GM21528 (cell line): ENCODE data around the gene PHACTR4.
"Not testable (repeated sequence)": the region's sequence is repeated elsewhere in the genome, so short reads cannot be mapped to it uniquely, and the experiment has no call there.

Experiments
- ATAC-seq: cut with Tn5 transposase; IDR thresholded peaks from one replicate; pipeline ENCODE4 v1.9.1; 2021; ENCODE audit warnings: mild to moderate bottlenecking, moderate library complexity; ENCODE audit not compliant: unreplicated experiment, low FRiP score

The PHACTR4 gene

DNA sequence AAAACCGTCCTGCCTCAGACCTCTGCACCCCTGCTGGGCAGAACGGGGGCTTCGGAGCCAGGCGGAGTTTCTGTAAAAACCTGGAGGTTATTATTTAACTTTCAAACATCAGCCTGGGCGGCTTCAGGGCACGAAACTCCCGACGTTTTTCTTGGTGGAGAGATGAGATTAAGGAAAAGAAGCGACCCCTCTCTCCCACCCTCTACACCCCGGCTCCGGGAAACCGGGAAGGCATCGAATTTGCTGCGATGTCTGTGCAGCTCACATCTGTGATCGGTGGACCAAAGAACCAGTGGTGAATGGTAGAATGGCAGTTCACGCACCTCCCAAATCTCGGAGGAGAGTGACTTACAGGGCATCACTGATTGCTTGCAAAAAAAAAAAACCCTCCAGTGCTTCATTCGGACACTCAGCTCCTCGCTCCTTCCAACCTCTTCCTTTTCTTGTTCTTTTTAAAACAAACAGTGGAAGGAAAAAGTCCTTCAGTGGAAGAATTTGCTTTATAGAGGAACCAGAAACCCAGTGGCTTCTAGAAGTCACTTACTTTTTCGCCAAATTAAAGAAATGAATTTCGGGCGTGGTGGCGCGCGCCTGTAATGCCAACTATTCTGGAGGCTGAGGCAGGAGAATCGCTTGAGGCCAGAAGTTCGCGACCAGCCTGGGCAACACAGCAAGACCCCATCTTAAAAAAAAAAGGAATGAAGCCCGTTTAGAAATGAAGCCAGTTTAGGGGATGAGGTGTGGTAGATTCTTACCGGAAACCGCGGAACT is 884 bp downstream of the PHACTR4 start:
- no peak for ATAC-seq

DNA sequence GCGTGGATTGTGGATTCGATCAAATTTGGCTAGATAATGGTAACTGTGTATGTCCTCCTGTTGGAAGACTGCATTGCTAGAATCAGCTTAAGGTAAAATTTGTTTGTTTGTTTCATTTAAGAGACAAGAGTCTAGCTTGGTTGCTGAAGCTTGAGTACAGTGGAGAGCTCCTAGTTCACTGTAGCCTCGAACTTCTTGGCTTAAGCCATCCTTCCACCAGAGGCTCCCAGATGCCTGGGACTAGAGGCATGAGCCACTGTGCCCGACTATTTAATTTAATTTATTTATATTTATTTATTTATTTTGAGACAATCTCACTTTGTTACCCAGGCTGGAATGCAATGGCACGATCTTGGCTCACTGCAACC is 1.5 kb downstream of the PHACTR4 start:
- ATAC-seq, result no peak

DNA sequence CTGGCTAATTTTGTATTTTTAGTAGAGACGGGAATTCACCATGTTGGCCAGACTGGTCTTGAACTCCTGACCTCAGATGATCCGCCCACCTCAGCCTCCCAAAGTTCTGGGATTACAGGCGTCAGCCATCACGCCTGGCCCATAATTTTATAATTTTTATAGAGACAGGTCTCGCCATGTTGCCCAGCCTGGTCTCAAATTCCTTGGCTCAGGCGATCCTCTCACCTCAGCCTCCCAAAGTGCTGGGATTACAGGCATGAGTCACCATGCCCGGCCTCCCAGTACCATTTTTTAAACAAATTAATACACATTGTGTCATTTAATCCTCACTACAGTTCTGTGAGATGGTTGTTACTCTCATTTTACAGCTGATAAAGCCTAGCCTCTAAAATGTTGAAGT is 3.9 kb downstream of the PHACTR4 start:
- not testable (repeated sequence) for ATAC-seq

DNA sequence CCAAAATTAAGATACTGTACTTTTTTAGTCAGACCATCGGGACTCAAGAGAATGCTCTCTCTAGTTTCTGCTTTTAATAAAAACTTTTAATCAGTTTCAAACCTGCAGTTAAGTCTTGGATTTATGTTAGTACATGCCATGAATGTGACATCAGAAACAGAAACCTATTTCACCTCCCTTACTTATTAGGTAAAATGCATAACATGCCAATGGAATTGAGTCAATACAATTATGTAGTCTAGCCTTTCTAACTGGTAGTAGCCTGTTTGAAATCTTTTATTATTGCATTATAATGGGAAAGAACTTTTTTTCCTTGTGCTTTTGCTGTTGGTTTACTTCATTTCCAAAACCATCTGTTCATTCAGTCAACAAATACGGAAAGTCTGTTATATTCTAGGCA is 4.8 kb downstream of the PHACTR4 start:
- no peak for ATAC-seq

DNA sequence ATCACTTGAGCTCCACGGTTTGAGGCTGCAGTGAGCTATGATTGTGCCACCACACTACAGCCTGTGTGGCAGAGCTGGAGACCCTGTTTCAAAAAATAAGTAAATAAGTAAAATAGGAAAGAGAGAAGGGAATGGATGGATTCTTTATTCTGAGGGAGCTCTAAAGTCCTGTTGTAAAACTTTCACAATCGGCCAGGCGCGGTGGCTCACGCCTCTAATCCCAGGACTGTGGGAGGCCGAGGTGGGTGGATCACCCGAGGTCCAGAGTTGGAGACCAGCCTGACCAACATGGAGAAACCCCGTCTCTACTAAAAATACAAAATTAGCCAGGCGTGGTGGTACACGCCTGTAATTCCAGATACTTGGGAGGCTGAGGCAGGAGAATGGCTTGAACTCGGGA is 6.1 kb downstream of the PHACTR4 start:
- not testable (repeated sequence) for ATAC-seq

DNA sequence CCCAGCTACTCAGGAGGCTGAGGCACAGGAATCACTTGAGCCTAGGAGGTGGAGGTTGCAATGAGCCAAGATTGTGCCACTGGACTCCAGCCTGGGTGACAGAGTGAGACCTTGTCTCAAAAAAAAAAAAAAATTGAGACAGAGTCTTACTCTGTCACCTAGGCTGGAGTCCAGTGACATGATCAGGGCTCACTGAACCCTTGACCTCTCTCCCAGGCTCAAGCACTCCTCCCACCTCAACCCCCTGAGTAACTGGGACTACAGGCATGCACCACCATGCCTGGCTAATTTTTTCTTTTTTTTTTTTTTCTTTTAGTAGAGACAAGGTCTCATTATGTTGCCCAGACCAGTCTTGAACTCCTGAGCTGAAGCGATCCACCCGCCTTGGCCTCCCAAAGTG is 6.7 kb downstream of the PHACTR4 start:
- not testable (repeated sequence) for ATAC-seq

DNA sequence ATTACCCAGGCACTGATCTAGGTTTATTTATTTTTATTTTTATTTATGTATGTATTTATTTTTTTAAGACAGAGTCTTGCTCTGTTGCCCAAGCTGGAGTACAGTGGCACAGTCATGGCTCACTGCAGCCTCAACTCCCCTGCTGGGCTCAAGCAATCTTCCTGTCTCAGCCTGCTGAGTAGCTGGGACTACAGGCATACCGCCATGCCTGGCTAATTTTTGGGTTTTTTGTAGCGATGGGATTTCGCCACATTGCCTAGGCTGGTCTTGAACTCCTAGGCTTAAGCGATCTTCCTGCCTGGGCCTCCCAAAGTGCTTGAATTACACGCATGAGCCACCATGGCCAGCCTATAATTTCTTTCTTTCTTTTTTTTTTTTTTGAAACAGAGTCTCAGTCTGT is 9.4 kb downstream of the PHACTR4 start:
- ATAC-seq, result no peak

DNA sequence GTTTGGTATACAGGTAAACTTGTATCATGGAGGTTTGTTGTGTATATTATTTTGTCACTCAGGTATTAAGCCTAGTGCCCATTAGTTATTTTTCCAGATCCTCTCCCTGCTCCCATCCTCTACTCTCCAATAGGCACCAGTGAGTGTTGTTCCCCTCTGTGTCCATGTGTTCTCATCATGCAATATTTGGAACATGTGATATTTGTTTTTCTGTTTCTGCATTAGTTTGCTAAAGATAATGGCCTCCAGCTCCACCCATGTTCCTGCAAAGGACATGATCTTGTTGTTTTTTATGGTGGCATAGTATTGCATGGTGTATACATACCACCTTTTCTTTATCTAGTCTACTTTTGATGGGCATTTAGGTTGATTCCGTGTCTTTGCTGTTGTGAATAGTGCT is 10.9 kb downstream of the PHACTR4 start:
- ATAC-seq, result no peak

DNA sequence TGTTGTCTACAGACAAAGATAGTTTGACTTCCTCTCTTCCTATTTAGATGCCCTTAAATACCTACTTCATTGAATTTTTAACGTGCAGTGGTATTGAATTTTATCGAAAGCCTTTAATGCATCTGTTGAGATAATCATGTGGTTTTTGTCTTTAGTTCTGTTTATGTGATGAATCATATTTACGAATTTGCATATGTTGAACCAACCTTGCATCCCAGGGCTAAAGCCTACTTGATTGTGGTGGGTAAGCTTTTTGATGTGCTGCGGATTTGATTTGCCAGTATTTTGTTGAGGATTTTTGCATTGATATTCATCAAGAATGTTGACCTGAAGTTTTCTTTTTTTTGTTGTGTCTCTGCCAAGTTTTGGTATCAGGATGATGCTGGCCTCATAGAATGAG is 14.2 kb downstream of the PHACTR4 start:
- not testable (repeated sequence) for ATAC-seq

DNA sequence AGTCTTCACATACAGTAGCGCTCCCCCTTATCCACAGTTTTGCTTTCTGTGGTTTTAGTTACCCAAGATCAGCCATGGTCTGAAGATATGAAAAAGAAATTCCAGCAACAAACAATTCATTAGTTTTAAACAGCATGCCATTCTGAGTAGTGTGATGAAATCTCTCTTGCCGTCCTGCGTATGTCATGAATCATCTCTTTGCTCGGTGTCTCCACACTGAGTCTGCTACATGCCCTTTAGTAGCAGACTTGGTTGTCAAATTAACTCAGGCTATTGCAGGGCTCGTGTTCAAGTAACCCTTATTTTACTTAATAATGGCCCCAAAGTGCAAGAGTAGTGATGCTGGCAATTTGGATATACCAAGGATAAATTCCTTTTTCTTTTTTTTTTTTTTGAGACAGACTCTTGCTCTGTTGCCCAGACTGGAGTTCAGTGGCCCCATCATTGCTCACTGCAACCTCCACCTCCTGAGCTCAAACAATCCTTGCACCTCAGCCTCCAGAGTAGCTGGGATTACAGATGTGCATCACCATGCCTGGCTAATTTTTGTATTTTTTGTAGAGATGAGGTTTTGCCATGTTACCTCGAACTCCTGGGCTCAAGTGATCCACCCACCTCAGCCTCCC is 22.6 kb downstream of the PHACTR4 start:
- no peak for ATAC-seq

DNA sequence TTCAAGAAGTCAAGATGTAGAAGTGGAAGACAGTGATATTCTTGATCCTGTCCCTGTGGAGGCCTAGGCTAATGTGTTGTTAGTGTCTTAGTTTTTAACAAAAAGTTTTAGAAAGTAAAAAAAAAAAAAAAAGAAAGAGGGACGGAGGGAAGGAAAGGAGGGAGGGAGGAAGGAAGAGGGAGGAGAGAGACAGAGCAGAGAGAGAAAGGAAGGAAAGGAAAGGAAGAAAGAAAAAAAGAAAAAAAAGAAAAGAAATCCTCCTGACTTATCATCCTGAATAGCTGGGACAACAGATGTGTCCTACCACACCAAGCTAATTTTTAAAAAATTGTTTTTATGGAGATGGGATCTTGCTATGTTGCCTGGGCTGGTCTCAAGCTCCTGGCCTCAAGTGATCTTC is 24.6 kb downstream of the PHACTR4 start:
- no peak for ATAC-seq

DNA sequence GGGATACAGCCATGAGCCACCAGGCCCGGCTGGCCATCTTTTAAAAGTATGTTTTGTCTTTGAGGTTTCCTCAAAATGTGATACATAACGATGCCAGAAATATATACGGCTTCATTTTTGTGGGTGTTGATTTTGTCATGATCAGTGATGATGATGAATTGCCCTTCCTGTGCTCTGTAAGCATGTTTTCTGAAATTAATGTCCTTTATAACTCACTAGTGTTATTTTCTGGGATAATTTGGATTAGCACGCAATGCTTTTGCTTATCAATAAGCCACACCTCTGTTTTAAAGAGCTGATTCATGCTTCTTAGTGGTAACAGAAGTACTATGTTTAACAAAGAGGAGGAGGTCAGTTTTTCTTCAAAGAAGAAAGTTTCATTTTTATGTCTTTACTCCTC is 25.6 kb downstream of the PHACTR4 start:
- no peak for ATAC-seq

DNA sequence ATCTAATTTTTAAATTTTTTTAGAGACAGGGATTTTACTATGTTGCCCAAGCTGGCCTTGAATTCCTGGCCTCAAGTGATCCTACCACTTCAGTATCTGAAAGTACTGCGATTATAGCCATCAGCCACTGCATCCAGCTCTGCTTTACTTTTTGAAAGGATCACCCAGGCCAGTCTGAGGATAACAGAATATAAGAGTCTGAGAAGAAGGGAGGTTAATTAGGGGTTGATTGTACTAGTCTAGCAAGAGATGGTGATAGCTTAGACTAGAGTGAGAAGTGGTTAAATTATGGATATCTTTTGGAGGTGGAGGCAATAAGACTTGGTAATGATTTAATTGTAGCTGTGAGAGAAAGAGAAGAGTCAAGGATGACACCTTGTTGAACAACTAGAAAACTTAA is 32.2 kb downstream of the PHACTR4 start:
- no peak for ATAC-seq

DNA sequence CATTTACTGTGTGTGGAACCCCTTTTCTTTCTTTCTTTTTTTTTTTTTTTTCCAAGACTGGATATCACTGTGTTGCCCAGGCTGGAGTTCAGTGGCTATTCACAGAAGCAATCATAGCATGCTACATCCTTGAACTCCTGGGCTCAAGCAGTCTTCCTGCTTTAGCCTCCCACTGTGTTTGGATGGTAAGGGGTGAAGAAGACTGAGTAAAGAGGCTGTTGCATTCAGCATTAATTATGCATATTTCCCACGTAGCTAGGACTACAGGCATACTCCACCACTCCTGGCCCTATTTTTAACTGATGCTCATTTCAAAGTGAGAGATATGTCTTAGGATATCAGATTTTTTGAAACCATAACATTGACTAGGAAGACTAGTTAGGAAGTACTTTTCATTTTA is 39.5 kb downstream of the PHACTR4 start:
- no peak for ATAC-seq

DNA sequence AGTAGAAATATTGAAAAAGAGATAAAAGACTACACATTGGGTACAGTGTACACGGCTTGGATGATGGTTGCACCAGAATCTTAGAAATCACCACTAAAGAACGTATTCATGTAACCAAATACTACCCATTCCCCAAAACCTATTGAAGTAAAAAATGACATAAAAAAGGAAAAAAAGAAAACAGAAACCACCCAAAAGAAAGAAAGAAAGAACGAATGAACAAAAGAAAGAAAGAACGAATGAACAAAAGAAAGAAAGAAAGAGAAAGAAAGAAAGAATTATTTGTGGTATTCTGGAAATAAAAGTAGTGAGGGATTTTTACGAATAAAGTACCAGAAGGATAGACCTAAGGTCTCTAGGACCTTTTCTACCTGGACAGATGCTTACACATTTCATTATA is 42.1 kb downstream of the PHACTR4 start:
- no peak for ATAC-seq

DNA sequence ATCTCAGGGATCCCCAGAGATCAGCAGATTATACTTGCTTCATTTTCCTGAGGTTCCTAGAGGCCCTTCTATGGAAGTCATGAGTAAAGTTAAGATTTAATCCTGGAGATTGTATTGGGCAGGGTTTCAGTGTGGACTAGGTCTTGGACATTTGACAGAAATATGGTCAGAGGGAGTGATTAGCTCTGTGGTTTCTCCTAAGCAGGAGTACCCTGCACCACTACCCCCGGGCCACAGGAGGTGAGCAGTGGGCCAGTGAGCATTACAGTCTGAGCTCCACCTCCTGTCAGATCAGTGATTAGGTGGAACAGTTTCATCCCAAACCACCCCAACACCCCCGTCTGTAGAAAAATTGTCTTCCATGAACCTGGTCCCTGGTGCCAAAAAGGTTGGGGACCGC is 43.2 kb downstream of the PHACTR4 start:
- ATAC-seq, result no peak

DNA sequence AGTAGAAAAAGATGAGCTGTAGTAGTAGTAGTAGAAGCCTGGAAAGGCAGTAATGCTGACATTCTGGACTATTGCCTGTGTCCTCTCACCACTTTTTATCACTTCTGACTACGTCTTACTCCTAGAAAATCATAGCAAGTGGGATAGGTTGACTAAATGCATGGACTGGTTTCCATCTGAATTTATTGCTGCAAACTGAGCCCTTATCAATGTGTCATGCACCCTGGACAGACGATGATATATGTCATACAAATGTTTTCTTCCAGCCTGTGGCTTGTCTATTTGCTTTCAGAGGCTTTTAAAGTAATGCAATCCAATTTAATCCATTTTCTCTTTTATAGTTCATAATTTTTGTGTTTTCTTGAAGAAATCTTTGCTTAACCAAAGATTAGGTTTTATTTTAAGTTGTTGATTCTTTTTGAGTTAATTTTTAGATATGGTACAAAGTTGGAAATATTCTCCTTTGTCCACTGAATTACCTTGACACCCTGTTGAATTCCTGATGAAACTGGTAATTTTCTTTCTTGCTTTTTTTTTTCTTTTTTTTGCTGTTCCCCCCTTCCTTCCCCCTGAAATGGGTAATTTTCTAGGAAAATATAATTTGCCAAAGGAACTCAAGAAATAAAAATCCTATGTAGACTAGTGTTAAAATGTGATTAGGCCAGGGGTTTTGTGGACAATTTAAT is 47.1 kb downstream of the PHACTR4 start:
- ATAC-seq, result no peak

DNA sequence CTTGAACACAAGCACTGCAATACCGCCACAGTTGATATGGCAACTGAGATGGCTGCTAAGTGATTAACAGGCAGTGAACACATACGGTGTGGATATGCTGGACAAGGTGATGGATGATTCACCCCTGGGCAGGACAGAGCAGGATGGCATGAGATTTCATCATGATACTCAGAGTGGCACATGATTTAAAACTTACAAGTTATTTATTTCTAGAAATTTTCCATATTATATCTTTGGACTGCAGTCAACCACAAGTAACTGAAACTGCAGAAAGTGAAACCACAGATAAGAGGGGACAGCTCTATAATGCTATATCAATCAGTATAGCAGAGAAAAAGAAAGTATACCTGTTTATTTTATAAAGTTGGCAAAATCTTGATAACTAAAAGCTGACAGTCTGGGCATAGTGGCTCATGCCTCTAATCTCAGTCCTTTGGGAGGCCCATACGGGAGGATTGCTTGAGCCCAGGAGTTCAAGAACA is 47.9 kb downstream of the PHACTR4 start:
- no peak for ATAC-seq

DNA sequence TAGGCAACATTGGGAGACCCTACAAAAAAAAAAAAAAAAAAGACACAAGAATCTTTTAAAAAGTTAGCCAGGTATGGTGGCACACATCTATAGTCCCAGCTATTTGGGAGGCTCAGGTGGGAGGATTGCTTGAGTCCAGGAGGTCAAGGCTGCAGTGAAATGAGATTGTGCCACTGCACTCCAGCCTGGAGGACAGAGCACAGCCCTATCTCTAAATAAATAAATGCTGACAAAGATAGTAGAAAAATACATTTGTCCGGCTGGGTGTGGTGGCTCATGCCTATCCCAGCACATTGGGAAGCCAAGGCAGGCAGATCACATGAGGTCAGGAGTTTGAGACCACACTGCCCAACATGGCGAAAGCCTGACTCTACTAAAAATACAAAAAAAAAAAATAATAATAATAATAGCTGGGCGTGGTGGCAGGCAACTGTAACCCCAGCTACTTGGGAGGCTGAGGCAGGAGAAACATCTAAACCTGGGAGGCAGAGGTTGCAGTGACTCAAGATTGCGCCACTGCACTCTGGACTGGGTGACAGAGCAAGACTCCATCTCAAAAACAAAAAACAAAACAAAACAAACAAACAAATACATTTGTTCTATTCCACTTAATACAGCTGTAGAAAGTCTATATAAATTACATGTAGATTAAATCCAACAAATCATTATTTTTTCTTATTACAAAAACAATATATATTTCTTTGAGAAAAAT is 48.5 kb downstream of the PHACTR4 start:
- ATAC-seq, result no peak

DNA sequence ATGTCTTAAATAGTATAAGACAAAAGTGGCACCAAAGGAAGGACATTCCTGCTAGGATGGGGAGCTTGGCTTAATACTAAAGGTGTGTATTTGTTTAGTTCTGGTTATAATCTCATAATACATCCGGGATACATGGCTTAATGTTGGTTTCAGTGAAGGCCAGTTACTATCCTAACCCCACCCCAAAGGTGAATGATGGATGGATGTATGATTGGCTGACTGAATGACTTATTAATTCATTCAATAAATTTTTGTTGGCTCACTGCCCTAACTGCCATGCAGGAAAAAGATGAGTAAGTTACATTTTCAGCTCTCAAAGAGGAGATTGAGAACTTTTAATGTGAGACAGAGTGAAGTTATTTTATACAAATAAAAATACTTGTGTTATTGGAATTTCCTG is 52.2 kb downstream of the PHACTR4 start:
- ATAC-seq, result no peak

DNA sequence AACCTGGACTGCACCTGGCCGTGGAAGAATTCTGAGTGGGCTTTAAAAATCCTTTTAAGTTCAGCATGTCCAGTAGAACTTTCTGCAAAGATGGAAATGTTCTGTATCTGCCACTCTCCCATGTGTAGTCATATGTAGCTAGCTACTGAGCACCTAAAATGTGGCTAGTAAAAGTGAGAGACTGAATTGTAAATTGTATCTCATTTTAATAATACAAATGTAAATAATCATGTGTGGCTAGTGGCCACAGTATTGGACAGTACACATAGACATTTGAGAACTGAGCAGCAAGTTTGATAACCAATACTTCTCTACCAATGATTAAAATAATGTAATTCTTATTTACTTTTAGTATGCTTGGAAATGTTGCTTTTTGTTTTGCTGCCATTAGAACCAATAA is 57.3 kb downstream of the PHACTR4 start:
- ATAC-seq, result no peak
